WTC11 (cell line): ENCODE results near the gene GIPC2.

Experiments
- ZNF121 ChIP-seq: sonication (generic); formaldehyde crosslinking; IDR thresholded peaks from 2 replicates; pipeline ENCODE4 v1.8.0; 2023; ENCODE audit warnings: missing genetic modification reagents
- TF ChIP-seq, protein P1 (sequence below): fragments of 200-600 bp; IDR thresholded peaks from 2 replicates; pipeline ENCODE4 v1.8.0; 2022; ENCODE audit warnings: antibody characterized with exemption
- TF ChIP-seq, protein P2 (sequence below): sonication (generic); formaldehyde crosslinking; IDR thresholded peaks from 2 replicates; pipeline ENCODE4 v1.8.0; 2022; ENCODE audit warnings: mild to moderate bottlenecking, missing genetic modification reagents
- TF ChIP-seq, protein P3 (sequence below): sonication (generic); formaldehyde crosslinking; conservative IDR thresholded peaks from 2 replicates; pipeline ENCODE4 v1.8.1; 2022; ENCODE audit warnings: mild to moderate bottlenecking, missing genetic modification reagents

DNA sequence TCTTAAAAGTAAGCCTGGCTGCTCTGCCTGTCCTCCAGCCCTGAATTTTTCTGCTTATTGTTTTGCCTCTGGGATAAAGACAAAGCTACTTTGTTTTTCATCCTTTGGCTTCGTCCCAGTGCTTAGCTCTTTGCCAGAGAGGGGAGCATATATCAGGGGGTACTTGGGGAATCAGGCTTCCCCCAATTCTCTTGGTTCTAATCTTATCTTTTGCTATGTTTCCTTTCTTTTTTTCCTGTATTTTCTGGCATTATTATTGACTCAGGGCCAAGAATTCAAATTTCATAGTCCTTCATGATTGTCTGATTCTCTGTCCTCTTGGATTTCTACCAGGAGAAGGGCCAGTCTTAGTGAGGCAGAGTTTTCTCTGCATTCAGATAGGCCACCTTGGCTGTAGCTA, 51.2 kb downstream of the GIPC2 start:
- TF ChIP-seq, protein P1, sequence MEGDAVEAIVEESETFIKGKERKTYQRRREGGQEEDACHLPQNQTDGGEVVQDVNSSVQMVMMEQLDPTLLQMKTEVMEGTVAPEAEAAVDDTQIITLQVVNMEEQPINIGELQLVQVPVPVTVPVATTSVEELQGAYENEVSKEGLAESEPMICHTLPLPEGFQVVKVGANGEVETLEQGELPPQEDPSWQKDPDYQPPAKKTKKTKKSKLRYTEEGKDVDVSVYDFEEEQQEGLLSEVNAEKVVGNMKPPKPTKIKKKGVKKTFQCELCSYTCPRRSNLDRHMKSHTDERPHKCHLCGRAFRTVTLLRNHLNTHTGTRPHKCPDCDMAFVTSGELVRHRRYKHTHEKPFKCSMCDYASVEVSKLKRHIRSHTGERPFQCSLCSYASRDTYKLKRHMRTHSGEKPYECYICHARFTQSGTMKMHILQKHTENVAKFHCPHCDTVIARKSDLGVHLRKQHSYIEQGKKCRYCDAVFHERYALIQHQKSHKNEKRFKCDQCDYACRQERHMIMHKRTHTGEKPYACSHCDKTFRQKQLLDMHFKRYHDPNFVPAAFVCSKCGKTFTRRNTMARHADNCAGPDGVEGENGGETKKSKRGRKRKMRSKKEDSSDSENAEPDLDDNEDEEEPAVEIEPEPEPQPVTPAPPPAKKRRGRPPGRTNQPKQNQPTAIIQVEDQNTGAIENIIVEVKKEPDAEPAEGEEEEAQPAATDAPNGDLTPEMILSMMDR, result no peak
- TF ChIP-seq ZNF121 (CRISPR knock-in tag), result no peak
- TF ChIP-seq, protein P2, sequence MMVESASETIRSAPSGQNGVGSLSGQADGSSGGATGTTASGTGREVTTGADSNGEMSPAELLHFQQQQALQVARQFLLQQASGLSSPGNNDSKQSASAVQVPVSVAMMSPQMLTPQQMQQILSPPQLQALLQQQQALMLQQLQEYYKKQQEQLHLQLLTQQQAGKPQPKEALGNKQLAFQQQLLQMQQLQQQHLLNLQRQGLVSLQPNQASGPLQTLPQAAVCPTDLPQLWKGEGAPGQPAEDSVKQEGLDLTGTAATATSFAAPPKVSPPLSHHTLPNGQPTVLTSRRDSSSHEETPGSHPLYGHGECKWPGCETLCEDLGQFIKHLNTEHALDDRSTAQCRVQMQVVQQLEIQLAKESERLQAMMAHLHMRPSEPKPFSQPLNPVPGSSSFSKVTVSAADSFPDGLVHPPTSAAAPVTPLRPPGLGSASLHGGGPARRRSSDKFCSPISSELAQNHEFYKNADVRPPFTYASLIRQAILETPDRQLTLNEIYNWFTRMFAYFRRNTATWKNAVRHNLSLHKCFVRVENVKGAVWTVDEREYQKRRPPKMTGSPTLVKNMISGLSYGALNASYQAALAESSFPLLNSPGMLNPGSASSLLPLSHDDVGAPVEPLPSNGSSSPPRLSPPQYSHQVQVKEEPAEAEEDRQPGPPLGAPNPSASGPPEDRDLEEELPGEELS (CRISPR knock-in tag), result no peak
- TF ChIP-seq, protein P3, sequence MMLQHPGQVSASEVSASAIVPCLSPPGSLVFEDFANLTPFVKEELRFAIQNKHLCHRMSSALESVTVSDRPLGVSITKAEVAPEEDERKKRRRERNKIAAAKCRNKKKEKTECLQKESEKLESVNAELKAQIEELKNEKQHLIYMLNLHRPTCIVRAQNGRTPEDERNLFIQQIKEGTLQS (CRISPR knock-in tag), result no peak
